Measurements from ENCODE around the gene ZNF74.
"Not testable (repeated sequence)": the region's sequence is repeated elsewhere in the genome, so short reads cannot be mapped to it uniquely, and the experiment has no call there.

The ZNF74 gene

GRCh38 chr22:20360866-20361751 is 32.8 kb upstream of the ZNF74 start:
- not testable (repeated sequence) for H3K27me3 ChIP-seq (replicated peaks; ENCODE audit: control insufficient read depth, insufficient read depth, low read length, poor library complexity, severe bottlenecking); DNase-seq; H3K9me3 ChIP-seq (ENCODE audit: control insufficient read depth, low read length); H3K27ac ChIP-seq (ENCODE audit: insufficient read depth, low read length, poor library complexity, severe bottlenecking); H3K4me3 ChIP-seq (ENCODE audit: insufficient read depth, low read depth, low read length, poor library complexity, severe bottlenecking); H3K36me3 ChIP-seq (ENCODE audit: control insufficient read depth, insufficient read depth, low read length); H3K4me1 ChIP-seq (ENCODE audit: control insufficient read depth, insufficient read depth, low read length, poor library complexity, severe bottlenecking)

- H3K4me1 ChIP-seq (ENCODE audit: control insufficient read depth, insufficient read depth, low read length, poor library complexity, severe bottlenecking); H3K36me3 ChIP-seq (ENCODE audit: control insufficient read depth, insufficient read depth, low read length); DNase-seq; H3K9me3 ChIP-seq (ENCODE audit: control insufficient read depth, low read length); H3K4me3 ChIP-seq (ENCODE audit: insufficient read depth, low read depth, low read length, poor library complexity, severe bottlenecking); H3K27me3 ChIP-seq (replicated peaks; ENCODE audit: control insufficient read depth, insufficient read depth, low read length, poor library complexity, severe bottlenecking); H3K27ac ChIP-seq (ENCODE audit: insufficient read depth, low read length, poor library complexity, severe bottlenecking): not testable (repeated sequence)
Measured at GRCh38 chr22:20361752-20362229, 32.2 kb upstream of the ZNF74 start.

GRCh38 chr22:20362403-20362802 is 31.5 kb upstream of the ZNF74 start:
- not testable (repeated sequence) for H3K9me3 ChIP-seq (ENCODE audit: control insufficient read depth, low read length); DNase-seq; H3K27ac ChIP-seq (ENCODE audit: insufficient read depth, low read length, poor library complexity, severe bottlenecking)

GRCh38 chr22:20364335-20365260 is 29.4 kb upstream of the ZNF74 start:
- not testable (repeated sequence) for H3K4me1 ChIP-seq (ENCODE audit: control insufficient read depth, insufficient read depth, low read length, poor library complexity, severe bottlenecking); H3K9me3 ChIP-seq (ENCODE audit: control insufficient read depth, low read length); H3K27ac ChIP-seq (ENCODE audit: insufficient read depth, low read length, poor library complexity, severe bottlenecking); H3K4me3 ChIP-seq (ENCODE audit: insufficient read depth, low read depth, low read length, poor library complexity, severe bottlenecking); DNase-seq; H3K27me3 ChIP-seq (replicated peaks; ENCODE audit: control insufficient read depth, insufficient read depth, low read length, poor library complexity, severe bottlenecking); H3K36me3 ChIP-seq (ENCODE audit: control insufficient read depth, insufficient read depth, low read length)

More at GRCh38 chr22:20362403-20362802, 31.5 kb upstream of the ZNF74 start:
- not testable (repeated sequence) for H3K36me3 ChIP-seq (ENCODE audit: control insufficient read depth, insufficient read depth, low read length); H3K4me3 ChIP-seq (ENCODE audit: insufficient read depth, low read depth, low read length, poor library complexity, severe bottlenecking); H3K4me1 ChIP-seq (ENCODE audit: control insufficient read depth, insufficient read depth, low read length, poor library complexity, severe bottlenecking); H3K27me3 ChIP-seq (replicated peaks; ENCODE audit: control insufficient read depth, insufficient read depth, low read length, poor library complexity, severe bottlenecking)

GRCh38 chr22:20366841-20367240 is 27.1 kb upstream of the ZNF74 start:
- DNase-seq; H3K27me3 ChIP-seq (replicated peaks; ENCODE audit: control insufficient read depth, insufficient read depth, low read length, poor library complexity, severe bottlenecking); H3K4me1 ChIP-seq (ENCODE audit: control insufficient read depth, insufficient read depth, low read length, poor library complexity, severe bottlenecking); H3K9me3 ChIP-seq (ENCODE audit: control insufficient read depth, low read length); H3K4me3 ChIP-seq (ENCODE audit: insufficient read depth, low read depth, low read length, poor library complexity, severe bottlenecking); H3K27ac ChIP-seq (ENCODE audit: insufficient read depth, low read length, poor library complexity, severe bottlenecking); H3K36me3 ChIP-seq (ENCODE audit: control insufficient read depth, insufficient read depth, low read length): not testable (repeated sequence)

DNA sequence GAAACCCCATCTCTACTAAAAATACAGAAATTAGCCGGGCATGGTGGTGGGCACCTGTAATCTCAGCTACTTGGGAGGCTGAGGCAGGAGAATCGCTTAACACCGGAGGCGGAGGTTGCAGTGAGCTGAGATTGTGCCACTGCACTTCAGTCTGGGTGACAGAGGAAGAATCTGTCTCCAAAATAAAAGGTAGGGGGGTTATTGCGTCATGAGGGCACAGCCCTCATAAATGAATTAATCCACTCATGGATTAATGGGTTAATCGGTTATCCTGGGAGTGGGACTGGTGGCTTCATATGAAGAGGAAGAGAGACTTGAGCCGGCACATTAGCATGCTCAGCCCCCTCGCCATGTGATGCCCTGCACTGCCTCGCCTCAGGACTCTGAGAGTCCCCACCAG is 25.1 kb upstream of the ZNF74 start:
- not testable (repeated sequence) for H3K4me3 ChIP-seq (ENCODE audit: insufficient read depth, low read depth, low read length, poor library complexity, severe bottlenecking); DNase-seq; H3K4me1 ChIP-seq (ENCODE audit: control insufficient read depth, insufficient read depth, low read length, poor library complexity, severe bottlenecking)

DNA sequence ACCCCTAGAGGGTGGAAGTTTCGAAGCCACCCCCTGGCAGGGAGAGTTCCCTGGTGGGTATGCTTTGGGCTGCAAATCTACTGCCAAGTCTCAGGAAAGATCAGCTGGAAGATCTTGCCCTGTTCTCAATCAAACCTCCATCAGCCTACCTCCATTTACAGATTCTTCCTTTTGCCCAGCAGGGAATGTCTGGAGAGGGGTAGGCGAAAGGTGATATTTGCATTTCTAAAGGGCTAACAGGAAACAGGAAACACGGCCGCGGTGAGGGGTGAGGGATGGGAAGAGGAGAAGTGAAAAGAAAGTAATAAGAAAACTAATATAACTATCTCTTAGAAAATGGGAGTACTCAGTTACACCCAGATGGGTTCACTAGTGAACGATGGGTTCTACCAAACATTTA is 22.3 kb upstream of the ZNF74 start:
- not testable (repeated sequence) for DNase-seq; H3K27ac ChIP-seq (ENCODE audit: insufficient read depth, low read length, poor library complexity, severe bottlenecking); H3K36me3 ChIP-seq (ENCODE audit: control insufficient read depth, insufficient read depth, low read length); H3K4me1 ChIP-seq (ENCODE audit: control insufficient read depth, insufficient read depth, low read length, poor library complexity, severe bottlenecking); H3K9me3 ChIP-seq (ENCODE audit: control insufficient read depth, low read length); H3K4me3 ChIP-seq (ENCODE audit: insufficient read depth, low read depth, low read length, poor library complexity, severe bottlenecking); H3K27me3 ChIP-seq (replicated peaks; ENCODE audit: control insufficient read depth, insufficient read depth, low read length, poor library complexity, severe bottlenecking)

More for the DNA sequence above, 25.1 kb upstream of the ZNF74 start:
- not testable (repeated sequence) for H3K27me3 ChIP-seq (replicated peaks; ENCODE audit: control insufficient read depth, insufficient read depth, low read length, poor library complexity, severe bottlenecking); H3K36me3 ChIP-seq (ENCODE audit: control insufficient read depth, insufficient read depth, low read length); H3K9me3 ChIP-seq (ENCODE audit: control insufficient read depth, low read length); H3K27ac ChIP-seq (ENCODE audit: insufficient read depth, low read length, poor library complexity, severe bottlenecking)

DNA sequence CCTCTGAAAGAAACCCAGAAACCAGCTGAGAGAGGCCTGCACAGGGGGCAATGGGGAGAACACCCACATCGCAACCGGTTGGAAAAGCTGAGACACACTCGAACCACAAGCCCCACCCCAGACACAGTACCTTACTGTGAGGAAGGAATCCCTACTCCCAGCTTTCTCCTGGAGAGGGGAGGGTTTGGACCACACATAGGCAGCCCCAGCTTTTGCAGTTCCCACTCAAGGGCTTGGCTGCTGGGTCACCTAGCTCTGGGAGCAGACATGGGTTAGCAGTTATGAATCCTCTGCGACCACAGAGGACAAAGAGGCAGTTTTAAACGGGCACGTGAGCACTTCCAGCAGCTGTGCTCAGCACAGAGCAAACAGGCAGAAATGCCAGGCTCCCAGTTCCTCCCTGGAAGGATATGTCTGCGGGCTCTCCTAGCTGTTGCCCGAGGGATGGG is 21.5 kb upstream of the ZNF74 start:
- not testable (repeated sequence) for H3K4me1 ChIP-seq (ENCODE audit: control insufficient read depth, insufficient read depth, low read length, poor library complexity, severe bottlenecking); H3K27me3 ChIP-seq (replicated peaks; ENCODE audit: control insufficient read depth, insufficient read depth, low read length, poor library complexity, severe bottlenecking); H3K27ac ChIP-seq (ENCODE audit: insufficient read depth, low read length, poor library complexity, severe bottlenecking); H3K9me3 ChIP-seq (ENCODE audit: control insufficient read depth, low read length); DNase-seq; H3K4me3 ChIP-seq (ENCODE audit: insufficient read depth, low read depth, low read length, poor library complexity, severe bottlenecking); H3K36me3 ChIP-seq (ENCODE audit: control insufficient read depth, insufficient read depth, low read length)

DNA sequence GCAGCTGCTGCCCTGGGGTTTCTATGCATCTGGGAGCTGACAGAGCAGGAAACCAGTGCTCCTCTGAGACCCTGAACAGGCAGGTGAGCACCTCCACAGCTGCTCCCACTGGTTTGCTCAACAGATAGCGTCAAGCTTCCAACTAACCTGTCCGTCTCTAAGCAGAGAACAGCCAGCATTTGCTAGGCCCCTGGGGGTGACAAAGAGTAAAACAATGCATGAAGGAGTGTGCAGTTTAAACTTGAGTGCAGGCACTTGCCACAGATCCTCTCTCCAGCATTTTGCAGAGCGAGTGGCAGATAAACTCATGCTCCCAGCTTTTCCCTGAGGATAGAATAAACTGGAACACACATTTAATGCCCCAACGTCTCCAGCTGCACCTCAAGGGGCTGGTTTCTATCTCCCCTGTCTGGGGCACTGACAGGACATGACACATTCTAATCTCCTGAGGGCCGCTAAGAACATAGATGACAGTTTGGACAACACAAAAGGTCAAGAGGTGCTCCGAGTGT is 20.7 kb upstream of the ZNF74 start:
- not testable (repeated sequence) for DNase-seq; H3K9me3 ChIP-seq (ENCODE audit: control insufficient read depth, low read length); H3K4me3 ChIP-seq (ENCODE audit: insufficient read depth, low read depth, low read length, poor library complexity, severe bottlenecking); H3K36me3 ChIP-seq (ENCODE audit: control insufficient read depth, insufficient read depth, low read length); H3K4me1 ChIP-seq (ENCODE audit: control insufficient read depth, insufficient read depth, low read length, poor library complexity, severe bottlenecking); H3K27me3 ChIP-seq (replicated peaks; ENCODE audit: control insufficient read depth, insufficient read depth, low read length, poor library complexity, severe bottlenecking); H3K27ac ChIP-seq (ENCODE audit: insufficient read depth, low read length, poor library complexity, severe bottlenecking)
